Kidney (tissue), 14 donors: Measurements from ENCODE around the gene DAB1. TPM values are rescaled to one million over a fixed set of nuclear protein-coding genes. Genes with fewer than 3 reads are reported as not detected.

Source experiments
- DNase-seq, 5 donors: peaks; one replicate each; pipeline ENCODE4 v3.0.0-alpha.2; 2013 to 2020
- FAIRE-seq: peaks from 2 replicates; lab custom pipeline; 2012; peaks lifted over from hg19 to GRCh38; lab: Jason Lieb, UNC
- H3K27ac ChIP-seq, 2 donors: one replicate each; pipeline ENCODE4 v1.7.0; 2013; ENCODE audit warnings: low read depth in 2 of 2, low read length in 2 of 2, inconsistent platforms in 1 of 2
- H3K27me3 ChIP-seq: one replicate; pipeline ENCODE4 v1.7.1; 2013; ENCODE audit warnings: low read length, inconsistent platforms; ENCODE audit not compliant: control insufficient read depth, insufficient read depth
- H3K36me3 ChIP-seq, 3 donors: one replicate each; pipeline versions ENCODE4 v1.7.0 to v1.7.1; 2013; ENCODE audit warnings: low read length in 3 of 3, control low read depth in 1 of 3, inconsistent platforms in 1 of 3; ENCODE audit not compliant: insufficient read depth in 3 of 3, control insufficient read depth in 2 of 3
- H3K4me1 ChIP-seq, 3 donors: one replicate each; pipeline versions ENCODE4 v1.7.0 to v1.7.1; 2013; ENCODE audit warnings: low read length in 3 of 3, inconsistent platforms in 1 of 3, low read depth in 1 of 3; ENCODE audit not compliant: control insufficient read depth in 2 of 3, insufficient read depth in 2 of 3
- H3K4me3 ChIP-seq, 3 donors: one replicate each; pipeline versions ENCODE4 v1.7.0 to v1.8.1; 2013; ENCODE audit warnings: low read length in 3 of 3, control low read depth in 1 of 3, inconsistent platforms in 1 of 3
- H3K9ac ChIP-seq, 3 donors: one replicate each; pipeline versions ENCODE4 v1.7.0 to v1.7.1; 2013; ENCODE audit warnings: low read length in 3 of 3, control low read depth in 1 of 3, inconsistent platforms in 1 of 3
- H3K9me3 ChIP-seq, 3 donors: one replicate each; pipeline versions ENCODE4 v1.7.0 to v1.7.1; 2013; ENCODE audit warnings: low read length in 3 of 3, control low read depth in 1 of 3, inconsistent platforms in 1 of 3; ENCODE audit not compliant: control insufficient read depth in 2 of 3, insufficient read depth in 1 of 3
- intact Hi-C: fragments of 100-400 bp; cut with DNase I; formaldehyde crosslinking; loops from one replicate; pipeline ENCODE4 v1.11.1; 2022
- polyA plus RNA-seq: library from polyadenylated mRNA; stranded (reverse); fragments of 350-450 nt; fragmentation: Illumina TruSeq; extraction: RNeasy Lipid Tissue Mini Kit (QIAGEN cat#74804); gene quantifications from one replicate; pipeline ENCODE4 v1.2.3, GENCODE V29; 2014; ENCODE audit warnings: low read depth, low replicate concordance; ENCODE audit not compliant: insufficient read depth
- total RNA-seq: library from RNA; stranded (reverse); fragmentation: NEBNext Ultra II Directional; extraction: Animal tissue kit (Norgen Biotek cat#: 25700); gene quantifications from one replicate; pipeline ENCODE4 v1.2.1, GENCODE V29; 2021
- TF ChIP-seq, protein P1 (sequence below): IDR thresholded peaks from 3 replicates; pipeline ENCODE4 v1.5.1; 2012; ENCODE audit warnings: mild to moderate bottlenecking, moderate library complexity, borderline replicate concordance; ENCODE audit not compliant: insufficient read depth; ENCODE audit errors: extremely low read depth
- donor health status: control.
- donor health status: control.
- donor health status: control.
- donor health status: control.
- donor health status: control.
- donor health status: DM: yes; HTN: yes; CAD: no.
- donor health status: Normal renal cell carcinoma (clear cell type).

DAB1 gene
- total and polyA plus RNA-seq, 2 donors from 2014 or later: 2.3 TPM; not detected in 1

DNA sequence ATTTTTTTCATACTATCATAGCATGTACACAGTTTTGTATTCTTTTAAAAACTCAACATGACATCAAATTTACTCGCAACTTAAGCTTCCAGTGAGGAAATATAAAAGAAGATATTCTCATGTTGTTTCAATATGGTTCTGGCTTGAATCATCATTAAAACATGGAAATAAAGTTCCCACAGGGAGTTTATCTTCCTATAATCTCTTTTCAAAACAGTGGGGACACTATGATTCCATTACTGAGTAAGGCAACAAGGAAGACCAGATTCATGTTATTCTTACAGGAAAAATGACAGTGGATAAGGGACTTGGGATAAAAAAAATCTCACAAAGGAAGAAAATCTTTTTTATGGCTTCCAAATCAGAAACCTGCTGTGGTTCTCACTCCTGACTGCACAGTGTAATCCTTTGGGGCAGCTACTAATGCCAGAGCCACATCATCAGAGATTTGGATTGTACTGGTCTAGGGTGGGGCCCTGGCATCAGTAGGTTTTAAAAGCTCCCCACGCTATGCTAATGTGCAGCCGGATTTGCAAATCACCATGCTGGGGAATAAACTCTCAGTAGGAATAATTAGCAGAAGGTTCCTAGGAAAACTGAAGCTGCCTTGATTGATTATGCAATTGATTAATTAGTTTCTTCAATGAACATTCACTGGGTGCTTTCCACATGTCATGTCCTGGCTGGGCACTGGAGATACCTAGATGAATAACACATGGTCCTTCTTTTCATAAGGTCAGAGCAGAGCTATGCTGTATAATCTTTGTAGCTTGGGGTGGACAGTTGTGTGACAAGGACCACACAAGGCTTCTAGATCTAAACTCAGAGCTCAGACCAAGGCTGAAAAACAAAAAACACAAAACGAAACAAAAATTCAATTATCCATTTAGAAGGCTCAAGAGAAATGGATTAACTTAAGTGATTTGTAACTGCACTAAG lies 386.9 kb downstream of the DAB1 start:
- Histone ChIP-seq H3K27me3 (no peaks in the 10 kb centered on the region), H3K27ac (no peak overlapping the region), H3K4me1 (no peaks in the 10 kb centered on the region), H3K36me3 (no peaks in the 10 kb centered on the region), H3K9me3 (no peaks in the 10 kb centered on the region), H3K9ac (no peak overlapping the region), H3K4me3 (no peak overlapping the region)
- DNase-seq (no peak), FAIRE-seq (no peak)
- intact Hi-C loops: no loop called here
- TF ChIP-seq, protein P1, sequence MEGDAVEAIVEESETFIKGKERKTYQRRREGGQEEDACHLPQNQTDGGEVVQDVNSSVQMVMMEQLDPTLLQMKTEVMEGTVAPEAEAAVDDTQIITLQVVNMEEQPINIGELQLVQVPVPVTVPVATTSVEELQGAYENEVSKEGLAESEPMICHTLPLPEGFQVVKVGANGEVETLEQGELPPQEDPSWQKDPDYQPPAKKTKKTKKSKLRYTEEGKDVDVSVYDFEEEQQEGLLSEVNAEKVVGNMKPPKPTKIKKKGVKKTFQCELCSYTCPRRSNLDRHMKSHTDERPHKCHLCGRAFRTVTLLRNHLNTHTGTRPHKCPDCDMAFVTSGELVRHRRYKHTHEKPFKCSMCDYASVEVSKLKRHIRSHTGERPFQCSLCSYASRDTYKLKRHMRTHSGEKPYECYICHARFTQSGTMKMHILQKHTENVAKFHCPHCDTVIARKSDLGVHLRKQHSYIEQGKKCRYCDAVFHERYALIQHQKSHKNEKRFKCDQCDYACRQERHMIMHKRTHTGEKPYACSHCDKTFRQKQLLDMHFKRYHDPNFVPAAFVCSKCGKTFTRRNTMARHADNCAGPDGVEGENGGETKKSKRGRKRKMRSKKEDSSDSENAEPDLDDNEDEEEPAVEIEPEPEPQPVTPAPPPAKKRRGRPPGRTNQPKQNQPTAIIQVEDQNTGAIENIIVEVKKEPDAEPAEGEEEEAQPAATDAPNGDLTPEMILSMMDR: no peak

DNA sequence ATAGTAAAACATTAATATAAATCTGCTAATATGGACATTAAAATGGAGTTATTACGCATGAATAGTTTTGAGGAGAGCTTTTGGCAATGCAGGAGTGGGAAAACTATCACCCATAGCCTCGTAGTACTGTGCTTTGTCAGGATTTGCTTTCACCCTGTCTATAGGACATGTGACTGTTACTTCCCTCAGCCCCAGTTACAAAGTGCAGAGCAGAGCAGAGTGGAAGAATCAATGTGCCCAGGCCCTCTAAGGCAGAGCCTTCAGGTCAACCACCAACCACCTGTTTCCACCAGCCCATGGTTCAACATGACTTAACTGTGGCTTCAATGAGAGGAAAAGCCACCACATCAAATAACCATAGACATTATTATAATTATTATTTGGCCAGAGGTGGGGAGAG lies 389.1 kb downstream of the DAB1 start:
- H3K4me3 ChIP-seq: no peak overlapping the region
- H3K36me3 ChIP-seq: no peaks in the 10 kb centered on the region
- TF ChIP-seq, protein P1: no peak
- intact Hi-C loops: no loop called here
- no peaks in the 10 kb centered on the region for H3K9me3 ChIP-seq
- H3K27me3 ChIP-seq: no peaks in the 10 kb centered on the region
- H3K9ac ChIP-seq: no peak overlapping the region
- DNase-seq (no peak), FAIRE-seq (no peak)
- H3K4me1 ChIP-seq: no peaks in the 10 kb centered on the region
- no peak overlapping the region for H3K27ac ChIP-seq

DNA sequence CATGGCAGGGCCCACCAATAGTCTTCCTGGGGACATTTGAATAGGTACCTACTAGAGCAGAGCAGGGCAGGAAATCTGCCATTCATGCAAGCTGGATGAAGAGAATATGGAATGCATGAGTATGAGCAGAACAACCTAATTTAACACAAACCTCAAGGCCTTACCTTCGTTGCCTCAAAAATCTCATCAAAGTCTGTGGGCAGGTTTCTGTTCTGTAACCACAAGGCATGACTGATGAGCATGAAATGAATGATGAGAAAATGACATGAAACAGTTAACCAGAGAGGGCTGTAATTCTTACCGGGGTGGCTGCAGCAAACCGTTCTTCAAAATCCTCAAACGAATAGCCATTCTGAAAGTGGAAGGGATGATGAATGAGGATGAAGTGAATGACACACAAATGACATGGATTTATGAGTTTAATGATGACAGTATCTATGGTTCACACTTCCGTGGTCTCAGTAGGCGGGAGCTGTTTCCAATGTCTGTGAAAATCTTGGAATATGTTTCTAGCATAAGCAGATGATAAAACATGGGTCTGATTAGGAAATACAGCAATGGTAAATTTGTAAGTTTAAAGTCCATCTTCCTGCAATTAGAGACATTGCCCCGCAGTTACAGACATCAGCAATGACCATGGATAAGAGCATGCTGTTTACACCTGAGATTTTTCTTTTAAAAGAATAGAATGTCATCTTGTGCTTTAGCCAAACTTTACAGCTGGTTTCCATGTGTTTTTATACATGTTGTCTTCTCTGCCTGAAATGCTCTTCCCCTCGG lies 390.4 kb downstream of the DAB1 start:
- intact Hi-C loops: no loop called here
- no peak overlapping the region for H3K4me3 ChIP-seq
- no peak overlapping the region for H3K9ac ChIP-seq
- H3K9me3 ChIP-seq: peaks cover 0 to 3% (median 0%) of the 10 kb centered on the region in 3 donors
- no peaks in the 10 kb centered on the region for H3K4me1 ChIP-seq
- FAIRE-seq (no peak), DNase-seq (no peak)
- TF ChIP-seq, protein P1: no peak
- H3K27me3 ChIP-seq: no peaks in the 10 kb centered on the region
- H3K27ac ChIP-seq: no peak overlapping the region
- no peaks in the 10 kb centered on the region for H3K36me3 ChIP-seq
